MCF 10A (cell line): ENCODE results near the gene ALDH3B2. TPM values are rescaled to one million over a fixed set of nuclear protein-coding genes. Genes with fewer than 3 reads are reported as not detected.

Source experiments
- BruUV-seq: library from RNA; stranded (reverse); fragments of 400-500 nt; replicated peaks from 2 replicates; lab custom pipeline; 2021; lab: Mats Ljungman, UMichigan
- CTCF ChIA-PET: fragments of 300-600 bp; sonication (Branson Sonifier 250); formaldehyde crosslinking; extraction: SDS; loops from one replicate; lab custom pipeline; 2021; ENCODE audit warnings: antibody characterized with exemption, inconsistent platforms; lab: Yijun Ruan, JAX
- POLR2A ChIA-PET: fragments of 300-600, 350-650 bp; sonication (Branson Sonifier 250); formaldehyde crosslinking; extraction: SDS; loops from one replicate; lab custom pipeline; 2020; ENCODE audit warnings: antibody characterized with exemption, inconsistent platforms; lab: Yijun Ruan, JAX
- DNase-seq: peaks from one replicate; pipeline ENCODE4 v3.0.0-alpha.2; 2018; ENCODE audit not compliant: unreplicated experiment
- H3K27ac Mint-ChIP-seq: one replicate; pipeline ENCODE4 v1.8.0; 2022; ENCODE audit warnings: mild to moderate bottlenecking, low read depth, mixed read lengths; ENCODE audit not compliant: unreplicated experiment
- H3K27me3 Mint-ChIP-seq: one replicate; pipeline ENCODE4 v1.8.0; 2022; ENCODE audit warnings: mixed read lengths; ENCODE audit not compliant: insufficient read depth, unreplicated experiment
- H3K36me3 Mint-ChIP-seq: one replicate; pipeline ENCODE4 v1.8.0; 2022; ENCODE audit warnings: mild to moderate bottlenecking, moderate library complexity, mixed read lengths; ENCODE audit not compliant: insufficient read depth, unreplicated experiment
- H3K4me1 Mint-ChIP-seq: one replicate; pipeline ENCODE4 v1.8.0; 2022; ENCODE audit warnings: mixed read lengths; ENCODE audit not compliant: insufficient read depth, unreplicated experiment
- H3K4me3 Mint-ChIP-seq: one replicate; pipeline ENCODE4 v1.8.0; 2022; ENCODE audit warnings: mild to moderate bottlenecking, moderate library complexity, mixed read lengths; ENCODE audit not compliant: unreplicated experiment
- H3K9me3 Mint-ChIP-seq: one replicate; pipeline ENCODE4 v1.8.0; 2022; ENCODE audit warnings: mixed read lengths; ENCODE audit not compliant: unreplicated experiment
- CTCF ChIP-seq: fragments of 200-600 bp; IDR thresholded peaks from one replicate; pipeline ENCODE4 v1.8.0; 2022; ENCODE audit warnings: antibody characterized with exemption, mild to moderate bottlenecking; ENCODE audit not compliant: unreplicated experiment
- intact Hi-C: fragments of 100-400 bp; cut with micrococcal nuclease; formaldehyde crosslinking; loops from 2 replicates; pipeline ENCODE4 v1.14.1; 2022
- total RNA-seq: library from RNA; stranded (reverse); gene quantifications from 2 replicates; pipeline ENCODE4 v1.2.3, GENCODE V29; 2022

The ALDH3B2 gene
- total RNA-seq, 1 experiment from 2014 or later, result not detected

- no peak for TF ChIP-seq CTCF
- Mint-ChIP-seq H3K9me3 (no peaks in the 10 kb centered on the region), H3K36me3 (no peaks in the 10 kb centered on the region), H3K27me3 (no peaks in the 10 kb centered on the region), H3K4me3 (no peak overlapping the region), H3K27ac (no peak overlapping the region), H3K4me1 (no peaks in the 10 kb centered on the region)
- POLR2A ChIA-PET, result interaction anchor here (0.6 kb wide), 1 partner anchor 15 kb away, joined by 3 read pairs; no protein-coding TSS in a partner anchor
- DNase-seq, result no peak
- CTCF ChIA-PET, result interaction anchor here (0.6 to 1.5 kb wide), 2 partner anchors 8 to 36 kb away, joined by 3 to 4 read pairs; no protein-coding TSS in a partner anchor
- no TSS peak for BruUV-seq
- intact Hi-C loops, result no loop called here
These were observed 7.5 kb downstream of the ALDH3B2 start for GRCh38 chr11:67666676-67667489.

GRCh38 chr11:67666303-67666645 lies 8.1 kb downstream of the ALDH3B2 start:
- CTCF ChIA-PET, result interaction anchor here (0.6 to 0.7 kb wide), 2 partner anchors 35 to 47 kb away, joined by 3 to 4 read pairs; no protein-coding TSS in a partner anchor
- no TSS peak for BruUV-seq
- no peaks in the 10 kb centered on the region for H3K4me1 Mint-ChIP-seq

GRCh38 chr11:67665541-67666302 lies 8.7 kb downstream of the ALDH3B2 start:
- no peak overlapping the region for H3K4me3 Mint-ChIP-seq
- BruUV-seq, result no TSS peak

More at GRCh38 chr11:67666303-67666645, 8.1 kb downstream of the ALDH3B2 start:
- no peak for DNase-seq
- H3K27me3 Mint-ChIP-seq, result no peaks in the 10 kb centered on the region
- no peak overlapping the region for H3K27ac Mint-ChIP-seq
- H3K9me3 Mint-ChIP-seq, result no peaks in the 10 kb centered on the region
- no peaks in the 10 kb centered on the region for H3K36me3 Mint-ChIP-seq
- no peak for TF ChIP-seq CTCF
- no peak overlapping the region for H3K4me3 Mint-ChIP-seq
- POLR2A ChIA-PET, result no interaction called here
- intact Hi-C loops, result no loop called here

More at GRCh38 chr11:67665541-67666302, 8.7 kb downstream of the ALDH3B2 start:
- Mint-ChIP-seq H3K27ac (no peak overlapping the region), H3K36me3 (no peaks in the 10 kb centered on the region), H3K4me1 (no peaks in the 10 kb centered on the region), H3K9me3 (no peaks in the 10 kb centered on the region), H3K27me3 (no peaks in the 10 kb centered on the region)
- POLR2A ChIA-PET, result interaction anchor here (1.0 kb wide), 1 partner anchor 54 kb away, joined by 3 read pairs; no protein-coding TSS in a partner anchor
- peak; percentile 27 for DNase-seq
- peak; percentile 22 for TF ChIP-seq CTCF
- intact Hi-C loops, result no loop called here
- CTCF ChIA-PET, result interaction anchor here (0.6 to 0.7 kb wide), 2 partner anchors 14 to 46 kb away, joined by 4 read pairs; no protein-coding TSS in a partner anchor
